ENCODE measurements around the gene IPCEF1. TPM values are rescaled to one million over a fixed set of nuclear protein-coding genes. Genes with fewer than 3 reads are reported as not detected.

The IPCEF1 gene
- total RNA-seq, 1 donor from 2014 or later = 0.61 TPM

DNA sequence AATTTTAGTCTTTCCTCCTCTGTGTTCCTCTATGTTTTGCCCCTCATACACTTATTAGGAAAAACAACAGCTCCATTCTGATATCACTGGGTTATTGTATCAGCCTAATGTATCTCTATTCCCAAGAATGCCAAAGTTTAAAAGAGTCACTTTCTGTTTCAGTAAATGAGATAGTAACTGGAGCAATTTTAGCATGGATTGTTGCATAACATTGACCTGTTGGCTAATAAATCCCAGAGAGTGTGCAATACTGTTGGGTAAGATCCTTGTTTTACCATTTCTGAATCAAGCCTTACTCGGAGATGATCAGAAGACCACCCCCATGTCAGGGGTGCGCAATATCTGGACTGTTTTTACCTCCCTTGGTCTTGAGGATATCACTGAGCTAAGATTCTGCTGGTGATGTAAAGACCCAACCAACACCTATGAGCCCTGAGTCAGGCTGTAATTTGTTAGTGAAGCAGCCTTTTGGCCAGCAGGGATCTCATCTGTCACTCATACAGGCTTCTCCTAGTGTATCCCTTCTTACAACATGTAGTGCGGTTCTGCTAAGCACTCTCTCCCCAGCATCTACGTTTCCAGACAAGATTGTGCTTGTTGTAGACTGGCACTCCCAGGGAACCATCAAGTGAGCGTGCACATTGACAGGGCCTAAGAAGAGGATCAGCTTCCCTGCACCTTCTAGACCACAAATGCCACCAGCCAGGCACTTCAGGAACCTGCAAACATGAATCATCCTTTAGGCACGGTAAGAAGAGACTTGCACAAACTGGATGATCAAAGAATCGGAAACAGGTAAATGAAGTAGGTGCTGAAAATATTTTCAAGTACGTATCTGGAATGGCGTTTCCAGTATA is 11.5 kb upstream of the IPCEF1 start:
- H3K4me1 Mint-ChIP-seq (ENCODE audit: low read depth, unreplicated experiment) = no peaks in the 10 kb centered on the region
- H3K27ac Mint-ChIP-seq (ENCODE audit: unreplicated experiment) = no peak overlapping the region
- TF ChIP-seq, protein P1, sequence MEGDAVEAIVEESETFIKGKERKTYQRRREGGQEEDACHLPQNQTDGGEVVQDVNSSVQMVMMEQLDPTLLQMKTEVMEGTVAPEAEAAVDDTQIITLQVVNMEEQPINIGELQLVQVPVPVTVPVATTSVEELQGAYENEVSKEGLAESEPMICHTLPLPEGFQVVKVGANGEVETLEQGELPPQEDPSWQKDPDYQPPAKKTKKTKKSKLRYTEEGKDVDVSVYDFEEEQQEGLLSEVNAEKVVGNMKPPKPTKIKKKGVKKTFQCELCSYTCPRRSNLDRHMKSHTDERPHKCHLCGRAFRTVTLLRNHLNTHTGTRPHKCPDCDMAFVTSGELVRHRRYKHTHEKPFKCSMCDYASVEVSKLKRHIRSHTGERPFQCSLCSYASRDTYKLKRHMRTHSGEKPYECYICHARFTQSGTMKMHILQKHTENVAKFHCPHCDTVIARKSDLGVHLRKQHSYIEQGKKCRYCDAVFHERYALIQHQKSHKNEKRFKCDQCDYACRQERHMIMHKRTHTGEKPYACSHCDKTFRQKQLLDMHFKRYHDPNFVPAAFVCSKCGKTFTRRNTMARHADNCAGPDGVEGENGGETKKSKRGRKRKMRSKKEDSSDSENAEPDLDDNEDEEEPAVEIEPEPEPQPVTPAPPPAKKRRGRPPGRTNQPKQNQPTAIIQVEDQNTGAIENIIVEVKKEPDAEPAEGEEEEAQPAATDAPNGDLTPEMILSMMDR (IDR thresholded peaks at IDR 0.05; ENCODE audit: partially characterized antibody, unreplicated experiment) = no peak
- no peak for DNase-seq
- H3K4me3 Mint-ChIP-seq (ENCODE audit: unreplicated experiment) = no peak overlapping the region
- H3K27me3 Mint-ChIP-seq (ENCODE audit: unreplicated experiment) = no peaks in the 10 kb centered on the region
- H3K36me3 Mint-ChIP-seq (ENCODE audit: unreplicated experiment) = no peaks in the 10 kb centered on the region
- H3K9me3 Mint-ChIP-seq (ENCODE audit: unreplicated experiment) = peaks cover 2% of the 10 kb centered on the region

DNA sequence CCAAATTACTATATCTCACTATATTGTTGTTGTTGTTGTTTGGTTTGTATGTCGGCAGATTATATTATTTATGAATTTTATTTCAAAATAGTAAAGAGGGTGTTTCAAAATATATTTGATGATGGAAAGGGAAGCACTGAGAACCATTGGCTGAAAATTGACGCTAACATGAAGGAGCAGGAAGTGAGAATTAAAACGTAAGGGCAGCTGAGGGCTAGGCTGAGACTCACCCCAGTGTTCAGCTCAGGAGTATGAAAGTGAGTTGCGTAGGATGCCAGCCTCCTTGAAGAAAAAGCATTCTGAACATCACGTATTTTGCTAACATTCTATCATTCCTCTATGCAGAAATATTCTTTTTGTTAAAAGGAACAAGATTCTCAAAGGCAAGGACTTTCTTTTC is 10.7 kb upstream of the IPCEF1 start:
- Mint-ChIP-seq H3K27me3 (ENCODE audit: unreplicated experiment) (no peaks in the 10 kb centered on the region), H3K27ac (ENCODE audit: unreplicated experiment) (no peak overlapping the region), H3K9me3 (ENCODE audit: unreplicated experiment) (no peaks in the 10 kb centered on the region), H3K4me1 (ENCODE audit: low read depth, unreplicated experiment) (no peaks in the 10 kb centered on the region), H3K36me3 (ENCODE audit: unreplicated experiment) (no peaks in the 10 kb centered on the region), H3K4me3 (ENCODE audit: unreplicated experiment) (no peak overlapping the region)
- no peak for DNase-seq
- TF ChIP-seq, protein P1 (IDR thresholded peaks at IDR 0.05; ENCODE audit: partially characterized antibody, unreplicated experiment) = no peak

DNA sequence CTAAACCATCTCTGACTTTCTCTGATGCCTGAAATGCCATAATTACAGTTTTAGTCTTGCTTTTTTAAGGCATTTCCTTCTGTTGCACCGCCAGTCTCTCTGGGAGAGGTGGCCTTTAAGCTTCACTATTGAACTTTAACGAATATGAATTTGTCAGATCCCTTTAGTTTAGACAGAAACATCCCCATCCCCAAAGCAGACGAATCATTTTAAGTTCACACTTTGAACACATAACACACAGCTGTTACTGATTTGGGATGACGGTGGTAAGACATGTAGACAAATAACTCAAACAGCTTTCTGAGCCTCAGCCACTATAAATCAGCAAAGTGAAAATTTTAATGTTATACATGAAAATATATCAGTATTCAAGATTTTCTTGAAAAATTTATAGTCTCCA is 7.2 kb upstream of the IPCEF1 start:
- Mint-ChIP-seq H3K4me3 (ENCODE audit: unreplicated experiment) (no peak overlapping the region), H3K36me3 (ENCODE audit: unreplicated experiment) (no peaks in the 10 kb centered on the region), H3K4me1 (ENCODE audit: low read depth, unreplicated experiment) (no peaks in the 10 kb centered on the region), H3K9me3 (ENCODE audit: unreplicated experiment) (no peaks in the 10 kb centered on the region), H3K27me3 (ENCODE audit: unreplicated experiment) (no peaks in the 10 kb centered on the region), H3K27ac (ENCODE audit: unreplicated experiment) (no peak overlapping the region)
- DNase-seq = no peak
- TF ChIP-seq, protein P1 (IDR thresholded peaks at IDR 0.05; ENCODE audit: partially characterized antibody, unreplicated experiment) = no peak

DNA sequence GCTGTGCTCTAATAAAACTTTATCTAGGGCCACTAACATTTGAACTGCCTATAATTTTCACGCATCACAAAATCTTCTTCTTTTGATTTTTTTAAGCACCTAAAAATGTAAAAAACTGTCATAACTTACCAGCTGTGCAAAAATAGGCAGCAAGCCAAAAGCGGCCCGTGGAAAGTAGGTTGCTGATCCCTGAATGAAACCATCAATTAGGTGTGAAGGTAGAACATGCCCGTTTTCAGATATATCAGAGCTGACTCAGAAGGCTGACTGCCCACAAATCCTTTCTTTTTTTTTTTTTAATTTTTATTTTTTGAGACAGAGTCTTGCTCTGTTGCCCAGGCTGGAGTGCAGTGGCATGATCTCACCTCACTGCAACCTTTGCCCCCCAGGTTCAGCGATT is 4.9 kb upstream of the IPCEF1 start:
- no peak overlapping the region for H3K4me3 Mint-ChIP-seq (ENCODE audit: unreplicated experiment)
- no peaks in the 10 kb centered on the region for H3K36me3 Mint-ChIP-seq (ENCODE audit: unreplicated experiment)
- TF ChIP-seq, protein P1 (IDR thresholded peaks at IDR 0.05; ENCODE audit: partially characterized antibody, unreplicated experiment) = no peak
- H3K27me3 Mint-ChIP-seq (ENCODE audit: unreplicated experiment) = no peaks in the 10 kb centered on the region
- no peak overlapping the region for H3K27ac Mint-ChIP-seq (ENCODE audit: unreplicated experiment)
- H3K4me1 Mint-ChIP-seq (ENCODE audit: low read depth, unreplicated experiment) = no peaks in the 10 kb centered on the region
- no peak for DNase-seq
- no peaks in the 10 kb centered on the region for H3K9me3 Mint-ChIP-seq (ENCODE audit: unreplicated experiment)

DNA sequence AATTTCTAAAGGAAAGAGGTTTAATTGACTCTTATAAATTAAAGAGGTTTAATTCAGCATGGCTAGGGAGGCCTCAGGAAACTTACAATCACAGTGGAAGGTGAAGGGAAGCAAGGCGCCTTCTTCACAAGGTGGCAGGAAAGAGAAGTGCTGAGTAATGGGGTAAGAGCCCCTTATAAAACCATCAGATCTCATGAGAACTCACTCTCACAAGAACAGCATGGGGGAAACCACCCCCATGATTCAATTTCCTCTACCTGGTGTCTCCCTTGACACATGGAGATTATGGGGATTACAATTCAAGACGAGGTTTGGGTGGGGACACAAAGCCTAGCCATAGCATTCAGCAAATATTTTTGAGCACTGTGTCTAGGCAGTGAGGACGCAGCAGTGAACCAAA is 3.9 kb upstream of the IPCEF1 start:
- no peak overlapping the region for H3K27ac Mint-ChIP-seq (ENCODE audit: unreplicated experiment)
- TF ChIP-seq, protein P1 (IDR thresholded peaks at IDR 0.05; ENCODE audit: partially characterized antibody, unreplicated experiment) = no peak

More for the DNA sequence above, 3.9 kb upstream of the IPCEF1 start:
- DNase-seq = no peak
- no peaks in the 10 kb centered on the region for H3K9me3 Mint-ChIP-seq (ENCODE audit: unreplicated experiment)
- no peak overlapping the region for H3K4me3 Mint-ChIP-seq (ENCODE audit: unreplicated experiment)
- H3K27me3 Mint-ChIP-seq (ENCODE audit: unreplicated experiment) = no peaks in the 10 kb centered on the region
- H3K36me3 Mint-ChIP-seq (ENCODE audit: unreplicated experiment) = no peaks in the 10 kb centered on the region
- no peaks in the 10 kb centered on the region for H3K4me1 Mint-ChIP-seq (ENCODE audit: low read depth, unreplicated experiment)

All from glutamatergic neuron (in vitro differentiated cells).